H1 (cell line): Measurements from ENCODE around the gene LYRM4. TPM values are rescaled to one million over a fixed set of nuclear protein-coding genes. Genes with fewer than 3 reads are reported as not detected.

Source experiments
- CTCF ChIP-seq, 3 experiments: IDR thresholded peaks; 1 replicate in 2 of 3; 2 replicates in 1 of 3; pipeline versions ENCODE4 v1.5.1 to v1.6.1; 2011; ENCODE audit warnings: low read length in 3 of 3, mild to moderate bottlenecking in 3 of 3, inconsistent platforms in 2 of 3, low read depth in 1 of 3, moderate library complexity in 1 of 3; ENCODE audit not compliant: insufficient read depth in 1 of 3; ENCODE audit errors: control extremely low read depth in 1 of 3
- RFX5 ChIP-seq: IDR thresholded peaks from 2 replicates; pipeline ENCODE4 v1.6.1; 2011; ENCODE audit warnings: low read depth, low read length, improper control_type of control experiment, borderline replicate concordance
- polyA plus RNA-seq, 7 experiments: library from polyadenylated mRNA; depleted of rRNA in 3 of 7; stranded (reverse) in 5 of 7; unstranded in 2 of 7; fragments of >200 nt in 5 of 7; fragments of 200-250 nt in 2 of 7; gene quantifications; 1 replicate in 5 of 7; 2 replicates in 1 of 7; 4 replicates in 1 of 7; pipeline versions ENCODE4 v1.2.1 to v1.2.3, GENCODE V29; 2011 to 2013; ENCODE audit warnings: missing spikeins in 2 of 7, mixed read lengths in 2 of 7
- total RNA-seq: library from RNA; stranded (reverse); fragmentation: NEBNext Ultra II Directional; extraction: Animal tissue kit (Norgen Biotek cat#: 25700); gene quantifications from 2 replicates; pipeline ENCODE4 v1.2.1, GENCODE V29; 2021

LYRM4 gene
- total and polyA plus RNA-seq, 2 of the 8 experiments (the other 6 are each of a cell fraction or from before 2014, with no cell fraction given): 56.6 to 62.8 TPM

GRCh38 chr6:5125152-5126006 is 135.4 kb downstream of the LYRM4 start (continued):
- TF ChIP-seq CTCF (IDR thresholded peaks at IDR 0.05; ENCODE audit: control extremely low read depth in 1 of 3, insufficient read depth in 1 of 3, low read depth in 1 of 3, low read length in 3 of 3) (no peak), RFX5 (no peak)
